ENCODE results near the gene CALHM3.

The CALHM3 gene

GRCh38 chr10:103450201-103450695 lies 28.8 kb downstream of the CALHM3 start:
- no peak for DNase-seq (ENCODE audit: low read depth)

DNA sequence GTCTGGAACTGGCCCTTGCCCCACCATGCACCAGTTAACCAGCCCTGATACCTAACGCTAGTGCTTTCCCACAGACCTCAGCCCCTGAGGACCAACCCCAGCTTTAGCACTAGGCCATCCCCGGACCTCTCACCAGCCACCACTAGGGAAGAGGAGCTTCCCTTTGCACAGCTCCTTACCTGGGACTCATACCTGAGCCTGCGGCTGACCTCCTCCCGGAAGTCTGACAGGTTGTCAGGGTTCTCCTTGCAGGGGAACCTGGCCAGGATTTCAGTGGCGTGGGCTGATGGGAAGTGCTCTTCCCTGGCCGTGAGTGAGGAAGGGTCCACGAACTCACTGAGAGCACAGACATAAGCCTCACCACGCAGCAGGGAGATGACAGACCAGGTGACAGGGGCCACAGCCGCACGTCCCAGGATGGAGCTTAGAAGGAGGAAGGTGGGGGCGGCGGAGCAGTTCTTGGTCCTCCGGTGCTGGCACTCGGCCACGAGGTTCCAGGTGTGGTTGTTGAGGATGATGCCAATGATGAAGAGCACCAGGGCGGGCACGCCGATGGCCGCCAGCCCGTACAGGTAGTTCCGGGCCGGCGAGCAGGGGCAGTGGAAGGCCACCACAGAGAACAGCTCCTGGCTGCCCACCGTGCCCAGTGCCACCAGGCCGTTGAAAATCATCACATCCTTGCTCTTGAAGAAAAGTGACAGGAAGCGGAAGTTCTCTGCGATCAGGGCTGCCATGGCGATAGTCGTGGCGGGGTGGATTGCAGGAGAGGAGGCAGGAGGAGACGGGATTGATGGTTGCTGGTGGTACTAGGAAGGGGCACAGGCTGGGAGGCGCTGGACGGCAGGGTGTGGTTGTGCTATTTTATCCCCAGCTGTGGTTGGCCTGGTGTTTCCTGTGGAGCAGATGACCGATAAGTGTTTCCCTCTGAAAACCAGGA lies 29.6 kb downstream of the CALHM3 start:
- DNase-seq (ENCODE audit: low read depth): no peak

GRCh38 chr10:103448746-103449145 lies 30.3 kb downstream of the CALHM3 start:
- DNase-seq (ENCODE audit: low read depth): peak; percentile 81

DNA sequence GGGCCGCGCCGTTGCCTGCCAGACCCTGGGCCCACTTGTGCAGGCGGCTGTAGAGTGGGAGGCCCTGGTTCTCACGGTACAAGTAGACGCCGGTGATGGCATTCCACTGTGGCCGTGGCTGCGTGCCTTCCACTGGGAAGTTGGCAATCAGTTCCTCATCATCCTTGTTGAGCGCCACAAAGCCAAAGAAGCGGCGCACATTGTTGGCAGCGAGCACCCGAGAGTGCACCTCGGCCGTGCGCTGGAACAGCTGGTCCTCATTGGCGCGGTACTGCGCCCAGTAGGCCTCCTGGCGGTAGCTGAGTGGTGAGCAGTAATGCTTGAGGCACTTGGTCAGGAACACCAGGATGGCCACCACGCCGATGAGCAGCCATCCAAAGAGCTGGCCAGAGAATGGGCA lies 31.9 kb downstream of the CALHM3 start:
- DNase-seq (ENCODE audit: low read depth): no peak

DNA sequence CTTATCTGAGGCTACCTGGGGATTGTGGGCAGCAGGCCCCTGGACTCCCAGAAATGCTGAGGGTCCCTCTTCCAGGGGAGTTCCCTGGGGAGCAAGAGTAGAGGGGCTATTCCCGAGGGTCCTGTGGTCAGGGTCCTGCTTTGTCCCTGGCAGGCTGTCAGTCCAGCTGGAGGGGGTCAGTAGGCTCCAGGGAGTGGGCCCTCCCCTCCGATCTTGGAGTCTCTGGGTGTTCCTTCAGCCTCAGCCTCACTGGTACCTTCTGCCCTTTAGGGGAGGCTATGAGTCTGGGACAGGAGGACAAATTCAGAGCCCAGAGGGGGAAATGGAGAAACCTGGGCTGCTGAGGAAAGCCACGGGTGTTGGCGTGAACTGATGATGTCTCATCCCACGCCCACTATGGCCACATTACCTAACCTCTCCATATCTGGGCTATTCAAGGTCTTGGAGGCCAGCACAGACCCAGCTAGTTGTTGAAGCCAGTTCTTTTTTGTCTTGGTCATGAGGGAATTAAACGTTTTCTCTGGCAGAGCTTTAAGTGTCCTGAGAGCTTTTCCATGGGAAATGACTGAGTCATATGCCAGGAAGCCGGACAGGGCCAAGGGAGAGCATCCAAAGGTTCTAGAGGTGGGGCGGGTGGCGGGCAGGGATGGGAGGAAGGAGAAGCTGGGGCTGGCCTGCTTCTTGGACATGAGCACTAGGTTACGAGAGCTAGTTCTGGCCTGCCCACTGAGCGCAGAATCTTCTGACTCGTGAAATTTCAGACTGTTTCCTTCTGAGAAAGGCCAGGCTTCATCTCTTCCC lies 33.1 kb downstream of the CALHM3 start:
- DNase-seq (ENCODE audit: low read depth): peak; percentile 81

GRCh38 chr10:103445366-103445765 lies 33.7 kb downstream of the CALHM3 start:
- DNase-seq (ENCODE audit: low read depth): no peak

- DNase-seq (ENCODE audit: low read depth): no peak
Measured at GRCh38 chr10:103444478-103444877, 34.6 kb downstream of the CALHM3 start.

- no peak for DNase-seq (ENCODE audit: low read depth)
Measured at GRCh38 chr10:103443475-103444185, 35.4 kb downstream of the CALHM3 start.

GRCh38 chr10:103442031-103442461 lies 37.0 kb downstream of the CALHM3 start:
- DNase-seq (ENCODE audit: low read depth): peak; percentile 96

DNA sequence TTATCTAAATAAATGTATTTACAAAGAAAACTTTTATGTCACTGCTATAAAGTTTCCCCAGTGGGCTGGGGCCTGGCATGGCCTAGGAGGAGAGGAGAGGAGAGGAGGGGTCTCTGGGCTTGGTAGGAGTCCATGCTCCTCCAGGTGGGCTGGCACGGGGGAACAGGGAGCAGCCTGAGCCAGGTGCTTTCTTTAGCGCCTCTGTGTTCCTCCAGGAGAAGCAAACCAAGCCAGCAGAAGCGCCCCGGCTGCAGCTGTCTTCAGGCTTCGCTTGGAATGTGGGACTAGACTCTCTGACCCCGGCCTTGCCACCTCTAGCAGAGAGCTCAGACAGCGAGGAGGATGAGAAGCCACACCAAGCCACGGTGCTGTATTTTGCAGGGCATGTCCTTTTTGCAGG lies 37.4 kb downstream of the CALHM3 start:
- no peak for DNase-seq (ENCODE audit: low read depth)

DNA sequence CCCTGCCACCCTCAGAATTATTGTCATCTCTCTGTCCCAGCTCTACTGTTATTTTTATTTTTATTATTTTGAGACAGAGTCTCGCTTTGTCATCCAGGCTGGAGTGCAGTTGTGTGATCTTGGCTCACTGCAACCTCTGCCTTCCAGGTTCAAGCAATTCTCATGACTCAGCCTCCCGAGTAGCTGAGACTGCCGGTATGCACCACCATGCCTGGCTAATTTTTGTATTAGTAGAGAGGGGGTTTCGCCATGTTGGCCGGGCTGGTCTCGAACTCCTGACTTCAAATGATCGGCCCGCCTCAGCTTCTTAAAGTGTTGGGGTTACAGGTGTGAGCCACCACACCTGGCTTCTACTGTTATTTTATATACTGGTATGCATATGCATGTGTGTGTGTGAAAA lies 37.8 kb downstream of the CALHM3 start:
- no peak for DNase-seq (ENCODE audit: low read depth)

DNA sequence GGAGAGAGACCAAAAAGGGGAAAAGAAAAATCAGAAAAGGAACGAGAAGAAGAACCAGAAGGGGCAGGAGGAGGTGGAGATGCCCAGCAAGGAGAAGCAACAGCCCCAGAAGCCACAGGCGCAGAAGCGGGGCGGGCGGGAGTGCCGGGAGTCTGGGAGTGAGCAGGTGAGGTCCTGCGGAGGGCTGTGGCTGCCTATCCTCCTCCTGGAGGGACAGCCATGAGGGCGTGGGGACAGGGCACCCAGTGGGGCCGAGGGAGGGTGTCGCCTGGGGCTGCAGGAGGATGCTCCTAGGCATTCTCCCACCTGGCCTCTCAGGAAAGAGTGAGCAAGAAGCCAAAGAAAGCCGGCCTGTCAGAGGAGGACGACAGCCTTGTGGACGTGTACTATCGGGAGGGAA lies 38.6 kb downstream of the CALHM3 start:
- no peak for DNase-seq (ENCODE audit: low read depth)

GRCh38 chr10:103439776-103440175 lies 39.3 kb downstream of the CALHM3 start:
- no peak for DNase-seq (ENCODE audit: low read depth)

DNA sequence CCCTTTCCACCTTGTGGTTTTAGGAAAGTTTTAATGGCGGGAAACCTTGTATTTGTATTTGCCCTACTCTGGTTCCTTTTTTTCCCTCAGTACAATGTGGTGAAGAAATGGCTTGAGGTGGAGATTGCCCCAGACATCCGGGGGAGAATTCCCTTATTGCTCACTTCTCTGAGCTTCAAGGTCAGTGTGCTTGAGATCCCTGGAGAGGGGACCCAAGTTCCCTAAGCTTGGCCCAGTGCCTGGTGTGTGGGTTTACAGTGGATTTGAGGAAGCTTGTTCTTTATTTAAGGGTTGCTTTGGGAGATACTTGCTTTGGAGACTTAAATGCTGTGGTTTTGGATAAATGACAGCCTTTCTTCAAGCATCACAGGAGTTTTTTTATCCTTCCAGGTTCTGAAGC lies 45.2 kb downstream of the CALHM3 start:
- DNase-seq (ENCODE audit: low read depth): peak; percentile 95

DNA sequence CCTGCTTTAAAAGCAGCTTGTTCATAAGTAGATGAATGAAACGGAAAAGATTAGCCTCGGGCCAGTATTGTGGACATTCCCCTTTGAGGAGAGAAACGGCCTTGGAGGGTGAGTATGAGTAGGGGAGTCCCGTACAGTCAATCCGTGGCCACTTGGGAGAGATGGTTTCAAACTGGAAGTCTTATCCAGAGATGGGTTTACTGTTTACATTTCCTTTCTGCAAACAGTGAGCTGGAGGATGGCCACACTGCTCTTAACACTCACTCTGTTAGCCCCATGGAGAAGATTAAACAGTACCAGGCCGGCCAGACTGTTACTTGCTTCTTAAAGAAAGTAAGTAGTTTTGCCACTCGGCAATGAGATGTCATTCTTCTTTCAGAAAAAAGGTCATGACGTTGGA lies 47.1 kb downstream of the CALHM3 start:
- peak; percentile 43 for DNase-seq (ENCODE audit: low read depth)

GRCh38 chr10:103429647-103430046 lies 49.4 kb downstream of the CALHM3 start:
- DNase-seq (ENCODE audit: low read depth): no peak

- DNase-seq (ENCODE audit: low read depth): no peak
Measured at GRCh38 chr10:103428989-103429643, 49.9 kb downstream of the CALHM3 start.

- DNase-seq (ENCODE audit: low read depth): peak; percentile 66
Measured at GRCh38 chr10:103427866-103428265, 51.2 kb downstream of the CALHM3 start.

DNA sequence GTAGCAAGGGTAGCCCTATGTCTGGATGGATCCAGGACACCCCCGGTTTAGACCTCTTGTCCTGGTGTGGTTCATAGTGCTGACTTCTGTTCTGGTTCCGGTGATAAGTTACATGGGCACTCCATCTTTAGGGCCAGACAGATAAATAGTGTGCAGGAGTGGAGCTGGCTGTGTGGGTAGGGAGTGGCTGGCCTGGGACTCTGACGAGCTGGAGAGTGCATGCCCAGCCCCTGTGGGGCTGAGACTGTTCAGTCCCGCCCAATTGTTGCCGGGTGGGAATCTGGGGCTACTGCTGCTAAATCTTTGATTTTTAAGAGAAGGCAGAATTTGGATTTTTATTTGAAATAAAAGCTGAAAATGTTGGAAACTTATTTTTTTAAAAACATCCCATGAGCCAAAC lies 55.3 kb downstream of the CALHM3 start:
- DNase-seq (ENCODE audit: low read depth): no peak
